HCT116 (cell line): Measurements from ENCODE around the gene CDH23.

Experiments
- CEBPB ChIP-seq: IDR thresholded peaks from 2 replicates; pipeline ENCODE4 v1.6.1; 2012; ENCODE audit warnings: low read depth
- CTCF ChIP-seq, 3 experiments: fragments of 200-600 bp in 1 of 3; sonication (generic) in 1 of 3; IDR thresholded peaks in 2 of 3; conservative IDR thresholded peaks in 1 of 3; 2 replicates each; pipeline ENCODE4 v1.5.1; 2012 to 2017; ENCODE audit warnings: low read depth in 2 of 3, low read length in 2 of 3, antibody characterized with exemption in 1 of 3, borderline replicate concordance in 1 of 3, control low read depth in 1 of 3, mild to moderate bottlenecking in 1 of 3, mixed read lengths in 1 of 3, mixed run types in 1 of 3, moderate library complexity in 1 of 3; ENCODE audit not compliant: insufficient read depth in 1 of 3
- EZH2 ChIP-seq: fragments of 200-600 bp; sonication (generic); IDR thresholded peaks from 2 replicates; pipeline ENCODE4 v1.6.1; 2017; ENCODE audit warnings: antibody characterized with exemption, mixed run types
- MAX ChIP-seq: IDR thresholded peaks from 2 replicates; pipeline ENCODE4 v1.6.1; 2012
- POLR2A ChIP-seq: IDR thresholded peaks from 2 replicates; pipeline ENCODE4 v1.7.0; 2011; ENCODE audit warnings: borderline replicate concordance; ENCODE audit not compliant: insufficient read depth, insufficient read length; ENCODE audit errors: extremely low read depth
- POLR2AphosphoS5 ChIP-seq: IDR thresholded peaks from 2 replicates; pipeline ENCODE4 v1.6.1; 2011; ENCODE audit warnings: mild to moderate bottlenecking, low read depth, low read length, moderate library complexity
- REST ChIP-seq: IDR thresholded peaks from 2 replicates; pipeline ENCODE4 v1.6.1; 2012; ENCODE audit warnings: low read depth
- SP1 ChIP-seq: IDR thresholded peaks from 2 replicates; pipeline ENCODE4 v1.6.1; 2012; ENCODE audit warnings: low read depth
- TCF7L2 ChIP-seq: IDR thresholded peaks from 2 replicates; pipeline ENCODE4 v1.7.0; 2011; ENCODE audit warnings: borderline replicate concordance, inconsistent platforms; ENCODE audit not compliant: insufficient read depth, insufficient read length; ENCODE audit errors: extremely low read depth
- YY1 ChIP-seq: IDR thresholded peaks from 2 replicates; pipeline ENCODE4 v1.6.1; 2011; ENCODE audit warnings: low read length, low read depth, moderate library complexity, mild to moderate bottlenecking; ENCODE audit not compliant: insufficient replicate concordance; ENCODE audit errors: extremely low read depth

- TF ChIP-seq CEBPB: no peak
- TF ChIP-seq SP1: no peak
- no peak for TF ChIP-seq TCF7L2
- TF ChIP-seq MAX: no peak
- TF ChIP-seq POLR2A: no peak
- TF ChIP-seq CTCF (IDR thresholded peaks at IDR 0.05 in 2 of 3, conservative IDR thresholded peaks at IDR 0.05 in 1 of 3; ENCODE audit: borderline replicate concordance in 1 of 3, insufficient read depth in 1 of 3, low read depth in 2 of 3, low read length in 2 of 3): no peak
- no peak for TF ChIP-seq REST
- no peak for TF ChIP-seq YY1
- TF ChIP-seq POLR2AphosphoS5: no peak
- TF ChIP-seq EZH2: no peak
Observed at GRCh38 chr10:71361581-71361980, 35.1 kb upstream of the CDH23 start.
